NOMO-1 treated with dmso at 0.1 percent for 144 hours (cell line): ENCODE results near the gene HNRNPCL1.
"Not testable (repeated sequence)": the region's sequence is repeated elsewhere in the genome, so short reads cannot be mapped to it uniquely, and the experiment has no call there.

ENCODE experiments used
- DNase-seq: peaks from one replicate; lab custom pipeline; 2025; ENCODE audit not compliant: unreplicated experiment; lab: John Stamatoyannopoulos, UW

HNRNPCL1 gene

GRCh38 chr1:12848620-12849019, at the start of gene HNRNPCL1:
HNRNPCL1 (minus strand) TSS chr1:12848720; CDS start chr1:12848289, 431 bp downstream.
- not testable (repeated sequence) for DNase-seq

- DNase-seq, result not testable (repeated sequence)
These were observed 49.6 kb upstream of the HNRNPCL1 start, which contains the start of gene PRAMEF10 for GRCh38 chr1:12898170-12898569. PRAMEF10 (minus strand) TSS chr1:12898270; CDS start chr1:12895847, 2,423 bp downstream.

- not testable (repeated sequence) for DNase-seq
These were observed 37.6 kb upstream of the HNRNPCL1 start, which contains the start of gene PRAMEF4 for GRCh38 chr1:12886101-12886500. PRAMEF4 (minus strand) TSS chr1:12886201; CDS start chr1:12883394, 2,807 bp downstream.

GRCh38 chr1:12878453-12878852, 29.9 kb upstream of the HNRNPCL1 start:
- DNase-seq, result not testable (repeated sequence)

DNA sequence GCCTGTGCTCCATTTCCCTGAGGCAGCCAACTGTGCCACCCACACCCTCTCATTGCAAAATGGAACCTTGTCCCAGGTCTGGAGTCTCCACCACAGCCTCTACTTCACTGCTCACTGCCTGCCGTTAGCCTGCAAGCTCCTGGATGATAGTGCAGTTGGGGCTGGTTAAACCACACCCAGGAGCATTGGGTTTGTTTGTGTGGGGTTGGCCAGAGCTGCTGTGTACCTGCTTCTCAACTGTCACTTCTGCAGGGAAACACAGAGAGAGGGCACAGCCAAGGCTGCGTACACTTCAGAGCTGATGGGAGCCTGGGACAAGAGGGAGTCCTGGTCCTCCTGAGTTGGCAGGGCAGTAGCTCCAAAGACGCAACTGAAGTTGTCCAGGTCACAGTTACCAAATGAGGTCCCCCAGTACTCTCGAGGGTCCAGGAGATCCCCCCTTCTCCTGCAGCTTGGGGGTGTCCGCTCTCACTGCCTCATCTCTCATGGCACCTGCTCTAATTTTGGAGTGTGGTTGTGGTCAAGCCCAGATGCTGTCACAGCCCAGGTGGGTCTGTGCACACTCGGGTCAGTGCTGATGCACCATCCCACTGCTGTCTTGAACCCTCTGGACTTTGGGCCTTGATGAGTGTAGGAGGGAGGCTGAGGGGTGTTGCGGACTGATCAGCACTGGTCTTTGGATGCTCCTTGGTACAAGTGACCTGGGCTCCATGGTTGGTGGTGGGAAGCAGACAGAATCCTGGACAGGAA, 14.8 kb upstream of the HNRNPCL1 start:
- not testable (repeated sequence) for DNase-seq

DNA sequence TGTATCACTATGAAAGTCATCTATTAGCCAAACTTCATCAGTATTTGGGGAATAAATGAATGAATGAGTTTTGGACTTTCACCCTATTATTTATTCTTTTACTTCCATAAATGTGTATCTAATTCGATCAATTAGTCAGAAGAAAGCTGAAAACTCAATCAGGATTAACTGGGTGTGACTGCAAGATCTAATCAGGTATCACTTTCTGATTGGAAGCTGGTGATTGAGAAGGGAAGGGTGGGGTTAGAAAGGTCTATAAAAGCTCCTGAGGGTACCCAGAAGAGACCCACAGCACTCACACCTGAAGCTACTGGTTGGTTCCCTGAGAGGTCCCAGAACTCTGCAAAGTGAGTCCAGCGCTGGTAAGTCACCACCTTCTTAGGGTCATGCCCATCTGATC, 8.3 kb upstream of the HNRNPCL1 start, which contains the start of gene PRAMEF2:
TSS of gene PRAMEF2 (plus strand) at position 301 of the 400 bp plus-strand sequence. CDS start 1,924 bp downstream, outside the sequence.
- not testable (repeated sequence) for DNase-seq

- no peak for DNase-seq
These were observed 3.3 kb upstream of the HNRNPCL1 start for GRCh38 chr1:12851779-12852178.

DNA sequence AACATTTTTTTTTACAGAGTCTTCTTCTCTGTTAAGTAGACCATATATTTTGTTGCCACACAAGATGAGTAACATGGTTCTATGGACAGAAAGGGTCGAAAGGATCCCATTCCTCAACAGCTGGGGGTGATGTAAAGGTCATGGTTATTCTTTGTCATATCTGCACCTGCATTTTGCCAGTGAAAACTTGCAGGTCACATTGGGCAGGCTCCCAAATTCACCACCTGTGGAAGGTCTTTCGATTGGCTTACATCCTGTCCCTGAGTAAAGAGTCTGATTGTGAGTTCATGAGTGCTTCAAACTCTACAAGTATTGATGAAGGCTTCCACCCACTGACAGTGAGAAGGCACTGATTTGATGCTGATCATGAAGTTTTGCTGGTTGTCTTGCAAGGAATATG, 15.3 kb downstream of the HNRNPCL1 start:
- not testable (repeated sequence) for DNase-seq

DNA sequence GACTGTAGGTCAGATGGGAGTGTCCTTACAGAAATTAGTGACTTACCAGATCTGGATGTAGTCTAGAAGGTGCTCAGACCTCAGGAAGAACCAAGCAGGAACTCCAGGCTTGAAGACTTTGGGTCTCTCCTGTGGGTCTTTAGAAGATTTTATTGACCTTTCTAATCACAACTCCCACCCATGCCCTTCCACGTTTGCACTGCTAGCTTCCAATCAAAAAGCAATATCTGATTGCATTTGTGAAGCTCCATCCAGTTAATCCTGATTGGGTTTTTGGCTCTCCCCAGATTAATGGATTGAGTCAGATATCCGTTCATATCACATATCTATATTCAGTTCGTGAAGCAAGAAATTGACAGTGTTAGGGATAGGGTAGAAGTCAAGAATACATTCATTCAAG, 17.2 kb downstream of the HNRNPCL1 start, which contains the start of gene PRAMEF11:
TSS of gene PRAMEF11 (minus strand) at position 101 of the 400 bp plus-strand sequence. CDS start 2,621 bp downstream, outside the sequence.
- not testable (repeated sequence) for DNase-seq

DNA sequence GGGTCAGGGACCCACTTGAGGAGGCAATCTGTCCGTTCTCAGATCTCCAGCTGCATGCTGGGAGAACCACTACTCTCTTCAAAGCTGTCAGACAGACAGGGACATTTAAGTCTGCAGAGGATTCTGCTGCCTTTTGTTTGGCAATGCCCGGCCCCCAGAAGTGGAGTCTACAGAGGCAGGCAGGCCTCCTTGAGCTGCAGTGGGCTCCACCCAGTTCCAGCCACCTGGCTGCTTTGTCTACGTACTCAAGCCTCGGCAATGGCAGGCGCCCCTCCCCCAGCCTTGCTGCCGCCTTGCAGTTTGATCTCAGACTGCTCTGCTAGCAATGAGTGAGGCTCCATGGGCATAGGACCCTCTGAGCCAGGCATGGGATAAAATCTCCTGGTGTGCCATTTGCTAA, 29.5 kb downstream of the HNRNPCL1 start:
- DNase-seq, result not testable (repeated sequence)

- no peak for DNase-seq
These were observed 37.1 kb downstream of the HNRNPCL1 start for GRCh38 chr1:12811409-12811784.

DNA sequence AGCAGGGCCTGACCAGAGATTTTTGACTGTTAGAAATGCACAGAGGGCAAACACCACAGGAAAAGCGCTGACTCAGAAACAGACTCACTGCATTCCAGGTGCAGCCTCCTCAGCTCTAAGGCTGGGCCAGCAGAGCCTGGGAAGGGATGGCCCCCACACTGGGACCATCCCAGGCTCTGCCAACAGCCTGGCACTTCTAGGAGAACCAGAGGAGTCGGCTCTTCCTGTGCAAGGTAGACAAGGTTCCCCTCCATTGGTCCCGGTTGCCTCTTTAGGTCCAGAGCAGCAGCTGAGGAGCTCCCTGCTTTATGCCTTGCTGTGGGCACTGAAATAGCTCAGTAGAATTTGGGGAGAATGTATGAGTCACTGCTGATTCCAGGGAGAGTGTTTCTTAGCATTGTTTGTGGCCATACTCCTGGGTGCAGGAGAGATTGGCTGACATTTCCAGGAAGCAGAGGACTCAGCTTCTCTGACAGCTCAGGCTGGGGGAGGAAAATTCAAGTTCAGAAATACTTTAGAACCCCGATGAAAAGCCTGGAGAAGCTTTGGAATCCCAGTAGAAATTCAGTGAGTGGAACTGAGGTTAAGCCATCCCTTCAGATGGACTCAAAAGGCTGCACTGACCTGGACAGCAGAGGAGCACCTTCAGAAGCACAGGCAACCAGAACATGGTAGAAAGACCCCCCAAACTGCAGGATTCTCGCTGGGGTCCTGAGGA, 37.7 kb downstream of the HNRNPCL1 start:
- no peak for DNase-seq

DNA sequence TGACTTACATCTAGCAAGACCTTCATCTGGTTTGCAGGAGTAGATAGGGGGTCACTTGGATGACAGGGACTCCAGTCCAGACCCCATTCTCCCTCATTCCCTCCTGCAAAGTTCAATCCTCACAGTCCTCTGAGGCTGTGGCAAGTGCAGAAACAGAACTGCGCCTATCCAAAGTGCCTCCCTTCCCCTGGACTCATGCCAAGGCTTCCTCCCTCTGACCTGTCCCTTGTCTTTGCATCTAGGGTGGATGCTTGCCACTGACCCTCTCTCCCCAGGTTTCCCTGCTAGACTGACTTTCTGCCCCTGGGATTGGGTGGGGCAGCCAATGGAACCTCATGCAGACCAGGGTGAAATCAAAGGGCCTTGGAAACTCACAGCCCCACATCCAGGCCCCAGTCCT, 38.6 kb downstream of the HNRNPCL1 start:
- DNase-seq, result no peak

GRCh38 chr1:12799730-12800129, 48.8 kb downstream of the HNRNPCL1 start:
- no peak for DNase-seq

GRCh38 chr1:12798911-12799310, 49.6 kb downstream of the HNRNPCL1 start:
- no peak for DNase-seq
